PC-9 (cell line): ENCODE results near the gene PCDHGA4.

Source experiments
- CTCF ChIP-seq: fragments of 200-600 bp; sonication (generic); conservative IDR thresholded peaks from 2 replicates; pipeline ENCODE4 v1.6.1; 2017; ENCODE audit warnings: mixed run types, antibody characterized with exemption, mild to moderate bottlenecking, moderate library complexity
- EZH2 ChIP-seq: fragments of 200-600 bp; sonication (generic); IDR thresholded peaks from 2 replicates; pipeline ENCODE4 v1.8.0; 2017; ENCODE audit warnings: antibody characterized with exemption, low read depth

DNA sequence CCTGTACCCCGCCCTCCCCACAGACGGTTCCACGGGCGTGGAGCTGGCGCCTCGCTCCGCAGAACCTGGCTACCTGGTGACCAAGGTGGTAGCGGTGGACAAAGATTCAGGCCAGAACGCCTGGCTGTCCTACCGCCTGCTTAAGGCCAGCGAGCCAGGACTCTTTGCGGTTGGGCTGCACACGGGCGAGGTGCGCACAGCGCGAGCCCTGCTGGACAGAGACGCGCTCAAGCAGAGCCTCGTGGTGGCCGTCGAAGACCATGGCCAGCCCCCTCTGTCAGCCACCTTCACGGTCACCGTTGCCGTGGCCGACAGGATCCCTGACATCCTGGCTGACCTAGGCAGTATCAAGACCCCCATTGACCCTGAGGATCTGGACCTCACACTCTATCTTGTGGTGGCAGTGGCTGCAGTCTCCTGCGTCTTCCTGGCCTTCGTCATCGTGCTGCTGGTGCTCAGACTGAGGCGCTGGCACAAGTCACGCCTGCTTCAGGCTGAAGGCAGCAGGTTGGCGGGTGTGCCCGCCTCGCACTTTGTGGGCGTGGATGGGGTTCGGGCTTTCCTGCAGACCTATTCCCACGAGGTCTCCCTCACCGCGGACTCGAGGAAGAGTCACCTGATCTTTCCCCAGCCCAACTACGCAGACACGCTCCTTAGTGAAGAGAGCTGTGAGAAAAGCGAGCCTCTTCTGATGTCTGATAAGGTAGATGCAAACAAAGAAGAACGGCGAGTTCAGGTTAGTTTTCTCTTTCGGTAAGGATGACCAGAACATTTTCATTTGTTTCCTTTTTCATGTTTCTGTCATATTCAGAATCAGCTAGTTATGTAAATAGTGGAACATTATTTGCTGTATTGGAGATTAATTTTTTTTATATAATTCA lies 11.4 kb downstream of the PCDHGA4 start:
- no peak for TF ChIP-seq EZH2
- TF ChIP-seq CTCF, result no peak
